H9 (cell line): ENCODE data around the gene BMP3. TPM values are rescaled to one million over a fixed set of nuclear protein-coding genes. Genes with fewer than 3 reads are reported as not detected.
A peak's percentile ranks its signal among the peaks of the same experiment; 100 is the strongest.

Source experiments
- DNase-seq: peaks from one replicate; pipeline ENCODE4 v3.0.0-alpha.2; 2017
- H2AFZ ChIP-seq: one replicate; pipeline ENCODE4 v1.6.1; 2013; ENCODE audit warnings: mild to moderate bottlenecking, low read length, control low read depth, moderate library complexity
- H2AK5ac ChIP-seq: 2 replicates; pipeline ENCODE4 v1.6.1; 2013; ENCODE audit warnings: low read length, control low read depth, mixed read lengths; ENCODE audit not compliant: insufficient read length
- H2BK120ac ChIP-seq: one replicate; pipeline ENCODE4 v1.6.1; 2013; ENCODE audit warnings: low read depth, mild to moderate bottlenecking, low read length, control low read depth, inconsistent platforms; ENCODE audit not compliant: poor library complexity, severe bottlenecking
- H2BK12ac ChIP-seq: 2 replicates; pipeline ENCODE4 v1.6.1; 2013; ENCODE audit warnings: low read length, control low read depth, mixed read lengths, low read depth; ENCODE audit not compliant: insufficient read length
- H2BK15ac ChIP-seq: 2 replicates; pipeline ENCODE4 v1.6.1; 2013; ENCODE audit warnings: low read depth, low read length, control low read depth
- H2BK20ac ChIP-seq: one replicate; pipeline ENCODE4 v1.6.1; 2013; ENCODE audit warnings: low read depth, mild to moderate bottlenecking, low read length, control low read depth, inconsistent platforms; ENCODE audit not compliant: poor library complexity, severe bottlenecking
- H2BK5ac ChIP-seq: 2 replicates; pipeline ENCODE4 v1.6.1; 2013; ENCODE audit warnings: low read length, control low read depth, mixed read lengths; ENCODE audit not compliant: insufficient read length
- H3K14ac ChIP-seq: 2 replicates; pipeline ENCODE4 v1.6.1; 2013; ENCODE audit warnings: low read length, control low read depth; ENCODE audit not compliant: insufficient read depth
- H3K18ac ChIP-seq: 2 replicates; pipeline ENCODE4 v1.6.1; 2013; ENCODE audit warnings: low read depth, mild to moderate bottlenecking, mixed read lengths, low read length, control low read depth; ENCODE audit not compliant: insufficient read length
- H3K23ac ChIP-seq: 2 replicates; pipeline ENCODE4 v1.6.1; 2013; ENCODE audit warnings: low read length, control low read depth, mixed read lengths, low read depth; ENCODE audit not compliant: insufficient read length
- H3K23me2 ChIP-seq: 2 replicates; pipeline ENCODE4 v1.6.1; 2013; ENCODE audit warnings: low read depth, mild to moderate bottlenecking, mixed read lengths, low read length, control low read depth; ENCODE audit not compliant: insufficient read length, poor library complexity, severe bottlenecking
- H3K27ac ChIP-seq: 2 replicates; pipeline ENCODE4 v1.5.1; 2013; ENCODE audit warnings: low read length, control low read depth, mixed read lengths, low read depth; ENCODE audit not compliant: insufficient read length
- H3K27me3 ChIP-seq: 2 replicates; pipeline ENCODE4 v1.6.1; 2013; ENCODE audit warnings: low read length, control low read depth, inconsistent platforms; ENCODE audit not compliant: insufficient read depth
- H3K4ac ChIP-seq: 2 replicates; pipeline ENCODE4 v1.6.1; 2013; ENCODE audit warnings: low read depth, mild to moderate bottlenecking, control low read depth, inconsistent platforms, low read length, moderate library complexity
- H3K4me1 ChIP-seq: 2 replicates; pipeline ENCODE4 v1.6.1; 2013; ENCODE audit warnings: low read length, control low read depth, inconsistent platforms; ENCODE audit not compliant: insufficient read depth
- H3K4me2 ChIP-seq: 2 replicates; pipeline ENCODE4 v1.6.1; 2013; ENCODE audit warnings: low read length, control low read depth, mixed read lengths; ENCODE audit not compliant: insufficient read length, insufficient read depth
- H3K56ac ChIP-seq: 2 replicates; pipeline ENCODE4 v1.6.1; 2013; ENCODE audit warnings: low read depth, mild to moderate bottlenecking, mixed read lengths, low read length, control low read depth; ENCODE audit not compliant: insufficient read length
- H3K79me1 ChIP-seq: 2 replicates; pipeline ENCODE4 v1.6.1; 2013; ENCODE audit warnings: low read depth, mild to moderate bottlenecking, moderate library complexity, low read length, control low read depth, inconsistent platforms; ENCODE audit not compliant: insufficient read depth, poor library complexity, severe bottlenecking
- H3K79me2 ChIP-seq: 2 replicates; pipeline ENCODE4 v1.6.1; 2013; ENCODE audit warnings: low read length, control low read depth, inconsistent platforms; ENCODE audit not compliant: insufficient read depth
- H3K9ac ChIP-seq: 2 replicates; pipeline ENCODE4 v1.6.1; 2013; ENCODE audit warnings: low read length, control low read depth, mixed read lengths; ENCODE audit not compliant: insufficient read length; ENCODE audit errors: extremely low read depth
- H3K9me3 ChIP-seq: one replicate; pipeline ENCODE4 v1.6.1; 2013; ENCODE audit warnings: low read depth, low read length, inconsistent platforms; ENCODE audit not compliant: control insufficient read depth
- H3T11ph ChIP-seq: one replicate; pipeline ENCODE4 v1.6.1; 2013; ENCODE audit warnings: mild to moderate bottlenecking, low read length, control low read depth, inconsistent platforms
- H4K20me1 ChIP-seq: one replicate; pipeline ENCODE4 v1.6.1; 2013; ENCODE audit not compliant: control insufficient read depth, insufficient read length, insufficient read depth
- H4K5ac ChIP-seq: 2 replicates; pipeline ENCODE4 v1.6.1; 2013; ENCODE audit warnings: low read depth, mild to moderate bottlenecking, mixed read lengths, low read length, control low read depth; ENCODE audit not compliant: insufficient read length
- H4K8ac ChIP-seq: replicated peaks from 2 replicates; pipeline ENCODE4 v1.6.1; 2013; ENCODE audit warnings: low read length, control low read depth, mixed read lengths, low read depth; ENCODE audit not compliant: insufficient read length
- H4K91ac ChIP-seq: 2 replicates; pipeline ENCODE4 v1.6.1; 2013; ENCODE audit warnings: low read depth, mild to moderate bottlenecking, moderate library complexity, mixed read lengths, low read length, control low read depth; ENCODE audit not compliant: insufficient read length
- H3K27ac Mint-ChIP-seq, 3 experiments: 2 replicates in 2 of 3; 3 replicates in 1 of 3; pipeline ENCODE4 v1.8.0; 2020 to 2021; ENCODE audit warnings: mixed read lengths in 3 of 3, mild to moderate bottlenecking in 1 of 3, moderate library complexity in 1 of 3
- H3K27me3 Mint-ChIP-seq: 2 replicates; pipeline ENCODE4 v1.8.0; 2021; ENCODE audit warnings: low read depth, mild to moderate bottlenecking, moderate library complexity, mixed read lengths
- H3K36me3 Mint-ChIP-seq, 3 experiments: 2 replicates in 2 of 3; 3 replicates in 1 of 3; pipeline ENCODE4 v1.8.0; 2020 to 2021; ENCODE audit warnings: low read depth in 3 of 3, mixed read lengths in 3 of 3; ENCODE audit not compliant: insufficient read depth in 1 of 3
- H3K4me1 Mint-ChIP-seq, 2 experiments: 2 replicates each; pipeline ENCODE4 v1.8.0; 2020; ENCODE audit warnings: mixed read lengths in 2 of 2
- H3K4me3 Mint-ChIP-seq, 2 experiments: 2 replicates in 1 of 2; 3 replicates in 1 of 2; pipeline ENCODE4 v1.8.0; 2020 to 2021; ENCODE audit warnings: mild to moderate bottlenecking in 2 of 2, mixed read lengths in 2 of 2, moderate library complexity in 1 of 2
- H3K9me3 Mint-ChIP-seq, 2 experiments: 2 replicates in 1 of 2; 3 replicates in 1 of 2; pipeline ENCODE4 v1.8.0; 2020; ENCODE audit warnings: mild to moderate bottlenecking in 2 of 2, mixed read lengths in 2 of 2, moderate library complexity in 1 of 2
- WGBS: extraction: QIAGEN DNeasy Blood & Tissue Kit; methylation state at CpG from one replicate; pipeline ENCODE4 v1.1.7; 2013; ENCODE audit warnings: missing lambda C conversion rate, low lambda C conversion rate, mixed read lengths; ENCODE audit not compliant: insufficient read length; ENCODE audit errors: extremely low coverage; 5-methylcytosine and 5-hydroxymethylcytosine counted together
- total RNA-seq: library from RNA; stranded (reverse); gene quantifications from 2 replicates; pipeline ENCODE4 v1.2.1, GENCODE V29; 2021
- TF ChIP-seq, protein P1 (sequence below): fragments of 200-600 bp; sonication (generic); conservative IDR thresholded peaks from 3 replicates; pipeline ENCODE4 v1.8.0; 2021; ENCODE audit warnings: antibody characterized with exemption, mild to moderate bottlenecking

BMP3 gene
- total RNA-seq, 1 experiment from 2014 or later, result not detected

DNA sequence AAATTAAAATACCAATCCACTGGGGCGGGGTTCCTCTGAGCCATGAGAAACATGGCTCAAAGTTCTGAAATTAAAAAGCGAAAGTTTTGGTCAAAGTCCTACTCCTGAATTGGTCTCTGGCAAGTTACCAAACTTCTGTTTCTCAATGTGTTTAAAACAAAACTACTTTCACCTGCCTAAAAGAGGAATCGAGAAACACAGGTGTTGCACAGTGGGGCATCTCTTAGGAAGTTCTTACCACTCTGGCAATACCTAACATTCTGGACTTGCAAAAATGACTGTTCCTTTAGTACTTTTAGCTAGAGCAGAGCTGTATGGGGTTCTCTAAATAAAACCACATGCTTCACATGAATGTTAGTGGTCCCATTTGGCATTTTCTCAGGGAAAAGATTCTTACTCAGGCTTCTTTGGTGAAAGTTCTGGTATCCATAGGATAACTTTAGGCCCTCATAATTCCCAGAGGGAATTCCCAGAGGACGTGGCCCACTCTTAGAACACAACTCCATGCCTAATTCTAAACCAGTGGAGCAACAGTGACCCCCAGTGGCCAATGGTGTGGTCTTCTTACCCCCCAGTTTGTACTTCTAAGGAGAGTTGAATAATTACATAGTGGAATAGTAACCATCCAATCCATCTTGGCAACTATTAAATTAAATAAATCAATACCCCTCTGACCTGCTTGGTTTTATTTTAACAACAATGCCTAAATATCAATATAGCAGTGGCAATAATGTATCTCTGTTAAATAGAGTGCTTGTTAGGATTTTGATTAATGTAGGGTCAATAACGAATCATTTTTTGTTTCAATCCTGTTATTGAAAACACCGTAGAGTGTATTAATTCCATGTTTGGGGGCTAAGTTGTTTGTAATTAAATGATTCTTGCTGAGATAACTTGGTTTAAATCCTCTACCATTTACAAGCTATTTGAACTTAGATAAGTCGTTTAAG lies 21.9 kb downstream of the BMP3 start:
- Histone ChIP-seq H2AK5ac (no peak overlapping the region), H2BK20ac (no peak overlapping the region), H3K4me2 (no peak overlapping the region), H3K4ac (no peak overlapping the region), H3K9me3 (no peaks in the 10 kb centered on the region), H3K18ac (no peak overlapping the region), H4K8ac (no peak overlapping the region), H4K20me1 (no peaks in the 10 kb centered on the region), H3K9ac (no peak overlapping the region), H3K27me3 (no peaks in the 10 kb centered on the region), H2BK5ac (no peak overlapping the region), H3K56ac (no peak overlapping the region), H3K23me2 (no peaks in the 10 kb centered on the region), H3K79me2 (no peaks in the 10 kb centered on the region), H3K27ac (no peak overlapping the region), H3K23ac (no peak overlapping the region), H2BK12ac (no peak overlapping the region), H4K91ac (no peak overlapping the region), H2BK15ac (no peak overlapping the region), H3K4me1 (no peaks in the 10 kb centered on the region), H4K5ac (no peak overlapping the region), H2BK120ac (no peak overlapping the region), H2AFZ (no peak overlapping the region), H3K79me1 (no peaks in the 10 kb centered on the region), H3T11ph (no peak overlapping the region), H3K14ac (no peak overlapping the region)
- Mint-ChIP-seq H3K4me1 (peaks cover 0 to 6% of the 10 kb centered on the region in 2 experiments; a peak in 1 of 4 replicates), H3K27ac (no peak overlapping the region), H3K27me3 (peaks cover 2% of the 10 kb centered on the region), H3K9me3 (no peaks in the 10 kb centered on the region), H3K36me3 (no peaks in the 10 kb centered on the region), H3K4me3 (no peak overlapping the region)
- WGBS, result no CpG with 5 or more reads among the region's 7 CpGs
- TF ChIP-seq, protein P1, sequence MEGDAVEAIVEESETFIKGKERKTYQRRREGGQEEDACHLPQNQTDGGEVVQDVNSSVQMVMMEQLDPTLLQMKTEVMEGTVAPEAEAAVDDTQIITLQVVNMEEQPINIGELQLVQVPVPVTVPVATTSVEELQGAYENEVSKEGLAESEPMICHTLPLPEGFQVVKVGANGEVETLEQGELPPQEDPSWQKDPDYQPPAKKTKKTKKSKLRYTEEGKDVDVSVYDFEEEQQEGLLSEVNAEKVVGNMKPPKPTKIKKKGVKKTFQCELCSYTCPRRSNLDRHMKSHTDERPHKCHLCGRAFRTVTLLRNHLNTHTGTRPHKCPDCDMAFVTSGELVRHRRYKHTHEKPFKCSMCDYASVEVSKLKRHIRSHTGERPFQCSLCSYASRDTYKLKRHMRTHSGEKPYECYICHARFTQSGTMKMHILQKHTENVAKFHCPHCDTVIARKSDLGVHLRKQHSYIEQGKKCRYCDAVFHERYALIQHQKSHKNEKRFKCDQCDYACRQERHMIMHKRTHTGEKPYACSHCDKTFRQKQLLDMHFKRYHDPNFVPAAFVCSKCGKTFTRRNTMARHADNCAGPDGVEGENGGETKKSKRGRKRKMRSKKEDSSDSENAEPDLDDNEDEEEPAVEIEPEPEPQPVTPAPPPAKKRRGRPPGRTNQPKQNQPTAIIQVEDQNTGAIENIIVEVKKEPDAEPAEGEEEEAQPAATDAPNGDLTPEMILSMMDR, result peak; percentile 88
- peak; percentile 67 for DNase-seq
